PFSK-1 (cell line): ENCODE results near the gene GPRIN3.

Experiments used
- POLR2AphosphoS5 ChIP-seq: IDR thresholded peaks from 2 replicates; pipeline ENCODE4 v1.6.1; 2012; ENCODE audit warnings: low read depth, mild to moderate bottlenecking, control low read depth, low read length, moderate library complexity
- SIN3A ChIP-seq: IDR thresholded peaks from 2 replicates; pipeline ENCODE4 v1.6.1; 2012; ENCODE audit warnings: mild to moderate bottlenecking, low read length, moderate library complexity, borderline replicate concordance; ENCODE audit not compliant: insufficient read depth

GRCh38 chr4:89215736-89216135, 91.9 kb downstream of the GPRIN3 start:
- TF ChIP-seq POLR2AphosphoS5 (no peak), SIN3A (no peak)
